ENCODE results near the gene PSEN1.

PSEN1 gene

DNA sequence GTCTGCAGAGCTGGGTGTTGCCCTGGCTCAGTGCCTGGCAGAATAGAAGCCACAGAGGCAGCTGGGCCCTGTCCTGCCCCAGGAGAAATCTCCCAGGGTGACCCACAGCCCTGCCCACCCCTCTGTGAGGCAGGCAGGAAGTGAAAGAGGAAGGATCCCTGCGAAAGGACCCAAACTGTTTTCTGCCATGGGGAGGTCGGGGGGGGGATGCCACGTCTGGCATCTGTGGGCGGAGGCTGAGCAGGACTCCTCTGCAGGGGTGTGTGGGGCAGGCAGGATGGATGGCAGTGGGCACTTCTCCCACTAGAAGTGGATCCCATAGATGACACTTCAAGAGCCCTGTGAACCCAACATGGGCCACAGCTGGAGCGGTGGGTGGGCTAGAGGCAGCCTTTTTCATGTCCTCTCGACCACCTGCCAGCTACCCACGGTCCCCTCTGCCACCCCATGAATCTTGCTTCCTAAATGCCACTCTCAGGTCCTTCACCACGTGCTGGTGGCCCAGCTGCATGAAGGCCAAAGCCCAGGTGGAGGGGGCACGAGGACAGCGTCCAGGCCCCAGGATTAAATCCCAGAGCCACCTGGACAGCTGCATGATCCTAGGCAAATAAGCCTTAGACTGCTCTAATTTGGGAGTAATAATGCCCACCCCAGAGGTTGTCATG is 104.6 kb downstream of the PSEN1 start:
- DNase-seq (ENCODE audit: low read depth): no peak

DNA sequence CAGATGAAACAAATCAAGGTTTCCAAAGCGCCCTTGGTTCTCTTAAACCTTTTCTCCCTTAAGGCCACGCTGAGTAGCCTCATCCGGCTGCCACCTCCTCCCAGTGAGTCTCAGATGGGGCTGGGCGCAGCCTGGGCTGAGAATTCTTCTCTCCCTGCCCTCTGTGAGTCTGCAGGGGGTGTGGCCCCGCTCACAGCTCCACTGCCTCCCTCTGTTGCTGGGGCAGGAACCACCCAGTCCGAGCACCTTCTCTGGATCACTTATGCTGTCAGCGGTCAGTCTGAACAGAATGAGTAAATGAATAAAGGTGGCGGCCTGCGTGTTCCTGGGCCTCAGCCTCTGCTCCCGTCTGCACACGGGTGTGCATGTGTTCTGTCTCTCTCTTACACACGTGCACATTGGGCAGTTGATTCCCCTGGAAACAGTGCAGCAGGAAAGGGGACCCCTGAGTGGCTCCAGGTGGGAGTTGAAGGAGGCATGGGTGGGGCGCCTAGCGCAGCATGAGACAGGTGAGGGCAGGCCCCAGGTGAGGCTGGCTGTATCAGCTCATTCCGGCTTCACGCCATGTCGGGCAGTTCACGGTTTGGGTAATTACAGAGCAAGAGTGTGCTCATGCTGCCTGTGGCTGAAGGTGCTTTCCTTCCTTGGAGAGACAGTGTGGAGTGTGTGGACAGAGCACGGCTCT is 105.3 kb downstream of the PSEN1 start:
- DNase-seq (ENCODE audit: low read depth): no peak

DNA sequence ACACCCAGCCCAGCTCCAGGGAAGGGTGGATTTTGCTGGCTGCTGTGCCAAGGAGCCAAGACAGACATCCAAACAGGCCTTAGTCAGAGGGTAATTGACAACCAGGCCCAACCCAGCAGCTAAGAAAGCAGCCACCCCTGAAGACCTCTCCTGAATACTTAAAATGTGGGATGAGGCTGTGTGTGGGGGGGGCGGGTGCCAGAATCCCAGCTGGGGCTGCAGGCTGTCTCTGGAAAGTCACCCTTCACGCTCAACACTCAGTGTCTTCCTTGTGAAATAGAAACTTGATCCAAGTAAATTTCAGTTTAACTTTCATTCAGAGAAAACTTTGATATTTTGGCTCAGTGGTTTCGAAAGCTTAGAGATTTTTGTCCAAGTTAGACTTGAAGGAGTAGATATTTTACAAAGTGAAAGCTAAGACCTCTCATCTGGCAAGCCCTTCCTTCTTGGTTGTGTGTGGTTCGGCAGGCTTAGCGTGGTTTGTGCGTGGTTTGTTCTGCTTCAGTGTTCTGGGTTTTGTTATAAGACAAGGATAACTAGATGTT is 106.1 kb downstream of the PSEN1 start:
- no peak for DNase-seq (ENCODE audit: low read depth)

DNA sequence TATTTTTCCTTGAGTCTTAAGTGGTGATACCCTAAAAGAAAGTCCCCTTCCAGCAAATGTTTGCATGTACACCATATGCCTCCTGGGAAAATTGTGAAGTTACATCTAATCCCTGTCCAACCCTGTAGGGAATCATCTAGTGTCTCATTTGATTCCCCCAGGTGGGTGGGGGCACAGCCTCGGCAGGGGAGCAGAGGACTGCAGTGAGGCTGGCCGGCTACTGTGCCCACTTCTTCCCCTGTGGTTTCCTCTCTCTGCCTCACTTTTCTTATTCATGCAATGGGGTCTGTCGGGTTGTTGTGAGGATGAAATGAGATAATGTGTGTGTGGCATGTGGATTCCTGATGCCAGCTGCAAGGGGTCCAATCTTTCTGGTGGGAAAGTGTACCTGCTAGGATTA is 107.0 kb downstream of the PSEN1 start:
- DNase-seq (ENCODE audit: low read depth): no peak

DNA sequence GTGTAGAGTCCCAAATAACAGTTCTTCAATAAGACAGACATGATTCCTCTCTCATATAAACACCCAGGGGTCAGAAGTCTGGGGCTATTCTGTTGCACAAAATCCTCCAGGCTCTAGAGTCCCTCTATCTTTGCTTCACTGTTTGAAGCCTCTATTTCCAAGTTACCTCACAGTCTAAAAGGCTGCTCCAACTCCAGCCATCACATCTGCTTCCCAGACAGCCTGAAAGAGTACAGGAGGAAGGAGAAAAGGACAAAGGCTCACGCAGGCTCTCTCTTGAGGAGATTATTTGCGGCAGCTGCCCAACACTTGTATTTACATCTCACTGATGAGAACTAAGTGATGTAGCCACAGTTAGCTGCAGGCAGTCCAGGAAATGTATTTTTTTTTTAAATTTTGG is 107.4 kb downstream of the PSEN1 start:
- no peak for DNase-seq (ENCODE audit: low read depth)

DNA sequence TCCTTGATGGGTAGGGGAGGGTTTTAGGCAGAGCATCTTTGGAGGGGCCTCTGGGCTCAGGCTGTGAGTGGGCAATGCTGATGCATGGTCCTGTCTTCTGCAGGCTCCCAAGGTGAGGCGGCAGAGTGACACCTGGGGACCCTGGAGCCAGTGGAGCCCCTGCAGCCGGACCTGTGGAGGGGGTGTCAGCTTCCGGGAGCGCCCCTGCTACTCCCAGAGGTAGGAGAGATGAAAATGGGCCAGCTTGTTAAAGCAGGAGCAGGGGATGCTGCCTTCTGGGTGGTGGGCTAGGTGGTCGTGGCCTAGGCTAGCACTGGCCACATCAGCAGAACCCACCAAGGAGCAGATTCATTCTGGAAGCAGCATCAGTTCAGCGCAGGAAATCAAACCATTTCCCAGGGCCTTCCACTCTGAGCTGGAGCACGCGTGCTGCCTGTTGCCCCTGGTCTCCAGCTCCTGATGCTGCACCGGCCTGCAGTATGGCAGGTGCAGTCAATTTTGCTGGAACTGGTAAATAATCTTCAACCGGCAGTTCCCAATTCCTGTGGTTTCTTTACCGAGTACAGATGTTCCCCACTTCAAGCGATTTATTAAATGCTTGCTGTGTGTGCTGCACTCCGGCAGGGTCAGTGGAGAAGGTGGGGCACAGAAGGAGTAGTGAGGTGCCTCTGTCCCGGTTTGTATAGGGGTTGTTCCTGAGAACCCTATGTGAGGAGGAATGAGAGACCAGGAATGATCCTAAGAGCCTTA is 108.4 kb downstream of the PSEN1 start:
- no peak for DNase-seq (ENCODE audit: low read depth)

DNA sequence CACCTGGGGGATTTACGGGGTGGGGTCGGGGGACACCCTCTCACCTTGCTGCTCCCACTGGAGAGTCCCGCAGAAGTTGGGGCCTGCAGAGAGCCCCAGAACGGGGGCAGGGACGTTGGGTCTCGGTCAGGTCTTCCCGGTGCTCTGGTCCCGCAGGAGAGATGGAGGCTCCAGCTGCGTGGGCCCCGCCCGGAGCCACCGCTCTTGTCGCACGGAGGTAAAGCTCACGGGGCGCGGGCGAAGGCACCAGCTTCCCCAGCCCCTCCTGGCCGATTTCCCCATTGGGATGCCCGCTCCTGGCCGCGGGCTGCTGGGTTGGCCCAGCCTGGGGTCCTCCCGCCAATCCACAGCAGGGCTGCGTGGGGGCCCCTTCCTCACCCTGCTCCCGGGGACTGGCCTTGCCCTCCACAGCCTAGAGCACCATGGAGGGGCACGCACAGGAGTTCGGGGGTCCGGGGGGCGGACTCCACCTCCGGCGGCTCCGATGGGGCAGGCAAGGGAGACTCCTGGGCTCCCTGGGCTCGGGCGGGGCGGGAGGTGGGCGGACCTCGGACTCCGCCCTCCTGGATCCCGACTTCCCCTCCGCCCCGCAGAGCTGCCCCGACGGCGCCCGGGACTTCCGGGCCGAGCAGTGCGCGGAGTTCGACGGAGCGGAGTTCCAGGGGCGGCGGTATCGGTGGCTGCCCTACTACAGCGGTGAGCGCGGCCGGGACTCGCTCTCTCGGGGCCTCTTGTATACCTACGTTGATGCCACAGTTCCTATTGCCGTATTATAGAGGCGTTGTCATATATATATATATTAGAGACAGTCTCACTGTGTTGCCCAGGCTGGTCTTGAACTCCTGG is 109.4 kb downstream of the PSEN1 start:
- DNase-seq (ENCODE audit: low read depth): no peak

DNA sequence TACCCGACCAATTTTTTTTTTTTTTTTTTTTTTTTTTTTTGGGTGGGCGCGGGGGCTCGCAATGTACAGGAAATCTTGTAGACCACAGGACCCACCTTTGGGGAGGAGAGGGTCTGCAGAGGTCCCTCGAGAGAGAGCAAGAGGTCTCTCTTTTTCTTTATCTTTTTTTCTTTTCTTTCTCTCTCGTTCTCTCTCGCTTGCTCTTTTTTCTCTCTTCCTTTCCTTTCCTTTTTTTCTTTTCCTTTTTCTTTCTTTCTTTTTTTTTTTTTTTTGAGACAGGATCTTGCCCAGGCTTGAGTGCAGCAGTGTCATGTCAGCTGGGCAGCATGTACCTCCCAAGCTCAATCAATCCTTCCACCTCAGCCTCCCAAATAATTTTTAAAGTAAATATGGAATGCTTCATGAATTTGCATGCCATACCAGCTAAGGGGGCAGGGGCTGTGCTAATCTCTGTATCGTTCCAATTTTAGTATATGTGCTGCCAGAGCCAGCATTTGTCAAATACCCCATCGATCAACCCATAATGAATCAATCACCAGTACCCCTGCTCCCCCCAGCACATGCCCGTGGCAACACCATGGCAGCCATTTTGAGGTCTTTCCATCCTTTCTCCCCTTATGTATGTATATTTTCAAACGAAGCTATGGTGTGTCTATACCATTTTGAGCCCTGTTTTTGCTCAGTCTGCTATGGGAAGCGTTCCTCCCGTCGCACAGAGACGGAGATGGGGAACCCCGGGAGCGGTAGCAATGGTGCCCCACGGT is 110.3 kb downstream of the PSEN1 start:
- no peak for DNase-seq (ENCODE audit: low read depth)

DNA sequence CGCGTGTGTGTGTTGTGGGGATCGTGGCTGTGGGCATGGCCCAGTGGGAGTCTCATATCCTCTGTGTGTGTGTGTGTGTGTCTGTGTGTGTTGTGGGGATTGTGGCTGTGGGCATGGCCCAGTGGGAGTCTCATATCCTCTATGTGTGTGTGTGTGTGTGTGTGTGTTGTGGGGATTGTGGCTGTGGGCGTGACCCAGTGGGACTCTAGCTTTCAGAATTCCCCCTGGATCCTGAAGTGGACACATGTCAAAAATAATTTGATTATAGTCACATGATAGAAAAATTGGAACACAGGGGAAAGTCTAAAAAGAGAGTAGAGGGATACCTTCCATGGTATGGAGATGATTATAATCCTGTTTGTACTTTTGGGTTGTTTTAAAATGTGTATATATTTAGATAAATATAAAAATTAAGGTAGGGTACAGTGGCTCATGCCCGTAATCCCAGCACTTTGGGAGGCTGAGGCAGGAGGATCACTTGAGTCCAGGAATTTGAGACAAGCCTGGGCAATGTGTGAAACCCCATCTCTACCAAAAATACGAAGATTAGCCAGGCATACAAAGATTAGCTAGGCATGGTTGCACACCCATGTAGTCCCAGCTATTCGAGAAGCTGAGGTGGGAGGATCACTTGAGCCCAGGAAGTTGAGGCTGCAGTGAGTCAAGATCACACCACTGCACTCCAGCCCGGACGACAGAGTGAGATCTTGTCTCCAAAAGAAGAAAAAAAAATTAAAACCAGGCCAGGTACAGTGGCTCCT is 112.0 kb downstream of the PSEN1 start:
- DNase-seq (ENCODE audit: low read depth): no peak

DNA sequence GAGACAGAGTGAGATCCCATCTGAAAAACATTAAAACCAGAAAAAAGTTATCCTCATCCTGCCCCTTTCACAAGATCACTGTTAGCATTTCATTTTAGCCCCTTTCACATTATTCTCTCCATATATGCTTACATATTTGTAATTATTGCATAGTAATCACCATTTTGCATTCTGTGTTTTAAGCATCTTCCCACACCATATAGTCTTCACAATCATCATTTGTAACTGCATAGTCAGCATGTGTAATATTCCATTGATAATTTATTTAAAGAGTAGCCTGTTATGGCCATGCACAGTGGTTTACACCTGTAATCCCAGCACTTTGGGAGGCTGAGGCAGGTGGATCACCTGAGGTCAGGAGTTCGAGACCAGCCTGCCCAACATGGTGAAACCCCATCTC is 112.8 kb downstream of the PSEN1 start:
- DNase-seq (ENCODE audit: low read depth): no peak

DNA sequence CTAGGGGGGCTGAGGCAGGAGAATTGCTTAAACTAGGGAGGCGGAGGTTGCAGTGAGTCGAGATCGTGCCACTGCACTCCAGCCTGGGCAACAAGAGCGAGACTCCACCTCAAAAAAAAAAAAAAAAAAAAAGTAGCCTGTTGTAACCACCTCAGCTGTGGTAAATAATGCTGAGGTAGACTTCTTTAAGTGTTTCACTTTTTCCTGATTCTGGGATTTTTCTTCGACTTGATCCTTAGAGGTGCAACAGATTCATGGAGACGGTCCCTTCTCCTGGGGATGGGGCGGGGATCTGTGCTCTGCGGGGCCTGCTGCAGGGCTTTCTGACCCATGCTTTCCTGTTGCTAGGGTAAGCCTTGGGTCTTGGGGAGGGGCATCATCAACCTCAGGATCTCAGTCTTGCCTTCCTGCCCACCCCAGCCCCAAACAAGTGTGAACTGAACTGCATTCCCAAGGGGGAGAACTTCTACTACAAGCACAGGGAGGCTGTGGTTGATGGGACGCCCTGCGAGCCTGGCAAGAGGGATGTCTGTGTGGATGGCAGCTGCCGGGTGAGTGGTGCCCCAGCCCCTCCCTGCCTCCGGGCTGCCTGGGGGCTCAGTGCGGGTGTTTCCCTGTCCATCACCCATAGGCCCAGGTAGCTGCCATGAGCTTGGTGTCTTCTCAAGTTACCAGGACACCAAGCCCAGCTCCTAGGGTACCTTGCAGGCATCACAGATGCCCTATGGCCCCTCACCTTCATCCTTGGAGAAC is 113.4 kb downstream of the PSEN1 start:
- DNase-seq (ENCODE audit: low read depth): no peak

DNA sequence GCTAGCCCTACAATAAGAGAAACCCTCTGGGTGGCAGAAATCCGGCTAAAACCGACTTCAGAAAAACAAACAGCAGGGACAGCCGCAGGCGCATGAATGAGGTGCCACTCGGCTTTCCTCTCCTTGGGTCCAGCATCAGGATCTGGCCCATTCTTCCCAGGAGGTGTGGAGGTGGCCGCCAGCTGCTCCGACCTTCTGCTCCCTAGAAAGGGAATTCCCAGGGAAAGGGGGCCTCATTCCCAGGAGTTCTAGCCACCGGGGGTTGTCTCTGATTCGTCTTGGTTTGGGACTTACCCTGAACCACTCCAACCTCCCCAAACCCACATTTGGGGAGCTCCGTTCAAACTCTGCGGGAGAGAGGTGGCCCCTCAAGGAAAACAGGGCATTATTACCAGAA is 114.0 kb downstream of the PSEN1 start:
- DNase-seq (ENCODE audit: low read depth): no peak

DNA sequence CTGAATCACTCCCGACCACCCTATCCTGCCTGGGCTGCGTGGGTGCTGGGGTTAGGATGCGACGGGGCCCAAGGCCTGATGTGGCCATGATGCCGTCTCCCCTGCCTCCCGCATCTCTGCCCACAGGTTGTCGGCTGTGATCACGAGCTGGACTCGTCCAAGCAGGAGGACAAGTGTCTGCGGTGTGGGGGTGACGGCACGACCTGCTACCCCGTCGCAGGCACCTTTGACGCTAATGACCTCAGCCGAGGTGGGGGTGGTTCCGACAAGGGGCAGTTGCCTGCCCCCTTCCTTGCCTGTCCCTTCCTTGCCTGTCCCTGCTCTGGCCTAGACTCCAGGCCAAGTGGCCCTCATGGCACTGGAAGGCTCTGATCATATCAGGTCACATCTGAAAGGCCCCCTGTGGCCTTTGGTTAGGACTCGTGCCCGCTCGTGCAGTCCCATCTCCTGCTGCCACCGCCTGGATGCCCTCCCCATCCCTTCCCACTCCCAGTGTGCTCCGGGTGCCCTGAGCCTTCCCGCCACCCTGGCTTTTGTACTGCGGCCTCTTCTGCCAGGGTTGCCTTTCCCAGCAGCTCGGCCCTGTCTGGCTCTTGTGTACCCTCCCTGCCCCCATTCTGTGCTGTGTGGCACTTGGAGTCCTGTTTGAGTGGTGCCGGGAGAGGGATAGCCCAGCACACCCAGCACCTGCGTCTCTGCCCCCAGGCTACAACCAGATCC is 114.6 kb downstream of the PSEN1 start:
- DNase-seq (ENCODE audit: low read depth): no peak

DNA sequence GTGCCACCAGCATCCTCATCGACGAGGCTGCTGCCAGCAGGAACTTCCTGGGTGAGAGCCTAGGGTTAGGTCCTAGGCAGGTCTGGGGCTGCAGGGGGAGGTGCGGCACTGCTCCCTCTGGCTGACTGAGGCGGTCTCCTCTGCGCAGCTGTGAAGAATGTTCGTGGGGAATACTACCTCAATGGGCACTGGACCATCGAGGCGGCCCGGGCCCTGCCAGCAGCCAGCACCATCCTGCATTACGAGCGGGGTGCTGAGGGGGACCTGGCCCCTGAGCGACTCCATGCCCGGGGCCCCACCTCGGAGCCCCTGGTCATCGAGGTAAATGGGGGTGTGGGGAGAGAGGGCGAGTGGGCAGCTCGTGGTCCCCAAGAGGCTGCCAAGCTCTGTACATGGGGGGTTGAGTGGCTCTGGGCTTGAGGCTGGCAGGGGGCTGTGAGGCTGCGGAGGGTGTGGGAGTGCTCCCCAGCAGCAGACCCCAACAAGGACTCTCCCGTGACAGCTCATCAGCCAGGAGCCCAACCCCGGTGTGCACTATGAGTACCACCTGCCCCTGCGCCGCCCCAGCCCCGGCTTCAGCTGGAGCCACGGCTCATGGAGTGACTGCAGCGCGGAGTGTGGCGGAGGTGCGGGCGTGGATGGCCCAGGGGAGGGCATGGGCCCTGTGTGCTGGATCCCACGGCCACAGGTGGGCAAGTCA is 115.4 kb downstream of the PSEN1 start:
- DNase-seq (ENCODE audit: low read depth): no peak

DNA sequence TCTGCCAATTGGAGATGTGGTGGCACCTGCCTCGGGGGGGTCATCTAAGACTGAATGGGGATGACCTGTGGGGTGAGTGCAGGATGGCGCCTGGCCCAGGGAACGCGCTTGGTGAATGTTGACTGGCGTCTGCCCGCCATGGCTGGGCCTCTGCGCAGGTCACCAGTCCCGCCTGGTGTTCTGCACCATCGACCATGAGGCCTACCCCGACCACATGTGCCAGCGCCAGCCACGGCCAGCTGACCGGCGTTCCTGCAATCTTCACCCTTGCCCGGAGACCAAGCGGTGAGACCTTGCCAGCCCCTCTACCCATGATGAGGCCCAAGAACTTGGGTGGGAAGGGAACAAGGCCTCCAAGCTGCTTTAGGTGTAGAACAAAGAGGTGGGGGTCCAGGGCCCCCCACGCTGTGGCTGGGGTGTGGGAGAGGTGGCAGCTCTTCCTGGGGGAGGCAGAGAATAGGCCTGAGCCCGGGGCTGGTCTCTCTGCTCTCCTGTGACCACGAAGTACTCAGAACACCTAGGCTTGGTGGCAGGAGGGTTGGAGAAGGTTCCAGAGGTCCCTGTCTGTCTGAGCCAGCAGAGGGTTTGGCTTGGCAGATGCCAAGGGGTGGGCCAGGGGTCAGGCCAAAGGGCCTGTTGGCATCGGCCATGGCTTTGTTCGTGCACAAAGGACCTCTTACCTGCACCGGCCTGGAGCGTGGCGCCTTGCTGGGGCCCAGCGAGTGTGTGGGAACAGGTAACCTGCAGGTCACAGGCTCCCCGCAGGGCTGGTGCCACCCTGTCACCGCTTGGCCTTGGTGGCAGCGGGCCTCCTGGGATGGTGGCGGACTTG is 116.4 kb downstream of the PSEN1 start:
- DNase-seq (ENCODE audit: low read depth): no peak

DNA sequence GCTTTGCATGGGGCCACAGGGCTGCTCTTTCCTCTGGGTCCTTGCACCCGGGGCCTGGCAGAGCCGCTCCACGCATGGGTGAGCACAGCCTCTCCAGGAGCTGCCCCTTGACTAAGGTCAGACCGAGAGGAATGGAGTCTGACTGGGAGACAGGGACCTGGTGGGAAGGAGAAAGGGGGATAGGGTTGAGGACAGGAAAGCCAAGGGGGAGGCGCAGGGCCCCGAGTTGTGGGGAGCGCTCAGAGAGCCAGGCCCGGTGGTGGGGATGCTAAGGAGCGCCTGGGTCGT is 117.0 kb downstream of the PSEN1 start:
- no peak for DNase-seq (ENCODE audit: low read depth)

DNA sequence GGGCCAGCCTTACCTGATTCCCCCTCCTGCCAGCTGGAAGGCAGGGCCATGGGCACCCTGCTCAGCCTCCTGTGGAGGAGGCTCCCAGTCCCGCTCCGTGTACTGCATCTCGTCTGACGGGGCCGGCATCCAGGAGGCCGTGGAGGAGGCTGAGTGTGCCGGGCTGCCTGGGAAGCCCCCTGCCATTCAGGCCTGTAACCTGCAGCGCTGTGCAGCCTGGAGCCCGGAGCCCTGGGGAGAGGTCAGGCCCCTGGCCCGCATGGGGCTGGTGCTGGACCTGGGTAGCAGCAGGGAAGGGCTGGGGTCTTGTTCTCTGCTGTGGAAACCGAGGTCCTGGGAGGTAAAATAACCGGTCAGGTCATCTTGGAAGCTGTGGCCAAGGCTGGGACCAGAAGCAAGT is 117.4 kb downstream of the PSEN1 start:
- no peak for DNase-seq (ENCODE audit: low read depth)

Data from HS-27A (cell line).